ENCODE data around the gene SETD1A.

SETD1A gene

DNA sequence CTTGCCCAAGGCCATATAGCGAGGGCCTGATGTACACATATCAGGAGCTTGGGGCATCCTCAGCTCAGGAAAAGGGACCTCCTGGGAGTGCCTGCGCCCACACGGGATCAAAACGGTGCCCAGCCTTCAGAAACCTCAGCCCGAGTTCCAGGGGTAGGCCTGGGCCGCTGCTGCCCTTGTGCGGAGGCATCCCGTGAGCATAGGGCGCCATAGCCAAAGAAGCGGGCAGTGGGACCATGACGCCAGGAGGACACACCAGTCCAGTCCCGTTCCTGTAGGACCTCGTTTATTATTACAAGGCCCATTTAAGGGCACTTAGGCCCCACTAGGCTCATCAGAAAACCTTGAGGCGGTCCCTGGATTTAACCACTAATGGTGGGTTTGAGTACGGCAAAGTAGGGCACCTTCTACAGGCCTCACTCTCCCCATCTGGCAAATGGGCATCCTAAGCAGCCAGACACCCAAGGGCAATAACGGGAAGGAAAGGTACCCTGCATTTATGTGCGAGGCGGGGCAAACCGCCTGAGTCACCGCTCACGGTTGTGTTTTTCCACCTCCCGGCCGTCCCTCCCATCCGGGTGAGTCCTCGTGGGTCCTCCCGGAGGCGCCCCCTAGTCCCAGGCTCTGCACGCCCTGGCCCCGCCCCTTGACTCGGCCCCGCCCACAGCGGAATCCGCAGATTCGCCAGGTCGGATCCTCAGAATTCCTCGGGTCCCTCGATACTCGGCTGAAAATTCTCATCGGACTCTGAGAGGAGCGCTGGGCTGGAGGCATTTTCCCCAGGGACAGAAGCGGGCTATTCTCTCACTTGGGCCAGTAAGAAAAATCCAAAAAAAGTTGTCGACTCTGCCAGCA, 726 bp upstream of the SETD1A start:
- DNase-seq = peak; percentile 87

DNA sequence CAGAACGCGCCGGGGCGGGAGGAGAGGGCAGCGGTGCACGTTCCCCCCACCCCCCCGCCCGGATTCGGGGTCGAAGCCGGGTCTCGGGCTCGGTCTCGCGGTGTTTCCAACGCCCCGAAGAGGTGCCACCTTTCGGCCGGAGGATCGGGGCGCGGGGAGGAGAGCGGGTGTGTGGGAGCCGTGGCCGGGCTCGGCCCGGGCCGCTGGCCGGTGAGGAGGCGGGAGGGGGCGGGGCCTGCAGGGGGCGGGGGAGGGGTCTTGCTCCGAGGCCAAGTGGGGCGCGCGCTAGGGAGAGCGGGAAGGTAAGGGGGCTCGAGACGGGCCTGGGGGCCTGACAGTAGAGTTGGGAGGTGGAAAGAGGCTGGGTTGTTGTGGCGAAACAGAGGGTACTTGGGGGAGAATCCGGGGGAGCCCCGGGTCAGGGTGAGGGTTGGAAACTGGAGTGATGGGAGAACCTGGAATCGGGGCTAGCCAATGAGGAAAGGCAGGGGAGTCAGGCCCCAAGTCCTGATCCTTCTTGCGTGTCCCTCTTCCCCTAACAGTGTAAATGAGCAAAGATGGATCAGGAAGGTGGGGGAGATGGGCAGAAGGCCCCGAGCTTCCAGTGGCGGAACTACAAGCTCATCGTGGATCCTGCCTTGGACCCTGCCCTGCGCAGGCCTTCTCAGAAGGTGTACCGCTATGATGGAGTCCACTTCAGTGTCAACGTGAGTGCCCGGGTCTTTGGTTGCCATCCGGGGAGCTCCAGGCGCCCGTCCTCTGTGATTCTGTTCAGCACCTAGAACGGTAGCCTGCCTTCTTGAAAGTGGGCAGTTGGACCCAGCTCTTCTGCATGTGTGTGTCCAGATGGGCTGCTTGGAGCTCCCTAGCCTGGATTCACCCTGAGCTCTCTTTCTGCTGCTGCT, 873 bp downstream of the SETD1A start:
- DNase-seq = no peak

DNA sequence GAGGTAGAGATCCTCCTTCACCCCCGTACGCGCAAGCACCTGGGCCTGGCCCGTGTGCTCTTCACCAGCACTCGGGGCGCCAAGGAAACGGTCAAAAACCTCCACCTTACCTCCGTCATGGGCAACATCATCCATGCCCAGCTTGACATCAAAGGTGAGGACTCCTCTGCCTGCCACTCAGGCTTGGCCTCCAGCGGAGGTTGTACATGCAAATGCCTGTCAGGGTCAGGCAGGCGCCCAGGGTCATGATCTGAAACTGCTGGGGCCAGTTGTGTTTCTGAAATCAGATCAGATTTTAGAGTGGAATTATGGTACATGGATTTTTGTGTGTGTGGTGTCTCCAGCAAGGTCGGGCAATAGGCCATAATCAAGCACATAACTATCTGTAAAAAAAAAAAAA, 3.8 kb downstream of the SETD1A start:
- no peak for DNase-seq

DNA sequence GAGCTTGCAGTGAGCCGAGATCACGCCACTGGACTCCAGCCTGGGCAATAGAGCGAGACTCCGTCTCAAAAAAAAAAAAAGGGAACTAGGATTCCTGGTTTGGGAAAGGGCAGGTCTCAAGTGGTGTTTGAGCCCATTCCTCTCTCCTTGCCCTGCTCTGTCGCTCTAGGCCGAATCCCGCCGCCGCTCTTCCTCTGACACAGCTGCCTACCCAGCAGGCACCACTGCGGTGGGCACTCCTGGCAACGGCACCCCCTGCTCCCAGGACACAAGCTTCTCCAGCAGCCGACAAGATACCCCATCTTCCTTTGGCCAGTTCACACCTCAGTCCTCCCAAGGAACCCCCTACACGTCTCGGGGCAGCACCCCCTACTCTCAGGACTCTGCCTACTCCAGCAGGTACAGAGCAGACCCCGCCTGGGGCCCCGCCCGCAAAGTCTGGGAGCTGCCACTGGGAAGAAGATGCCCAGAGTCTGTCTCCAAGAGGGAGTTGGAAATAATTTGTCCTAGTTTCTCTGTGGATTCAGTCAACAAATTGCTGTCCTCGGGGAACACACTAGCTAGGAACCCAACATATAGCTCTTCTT, 6.5 kb downstream of the SETD1A start:
- DNase-seq = no peak

DNA sequence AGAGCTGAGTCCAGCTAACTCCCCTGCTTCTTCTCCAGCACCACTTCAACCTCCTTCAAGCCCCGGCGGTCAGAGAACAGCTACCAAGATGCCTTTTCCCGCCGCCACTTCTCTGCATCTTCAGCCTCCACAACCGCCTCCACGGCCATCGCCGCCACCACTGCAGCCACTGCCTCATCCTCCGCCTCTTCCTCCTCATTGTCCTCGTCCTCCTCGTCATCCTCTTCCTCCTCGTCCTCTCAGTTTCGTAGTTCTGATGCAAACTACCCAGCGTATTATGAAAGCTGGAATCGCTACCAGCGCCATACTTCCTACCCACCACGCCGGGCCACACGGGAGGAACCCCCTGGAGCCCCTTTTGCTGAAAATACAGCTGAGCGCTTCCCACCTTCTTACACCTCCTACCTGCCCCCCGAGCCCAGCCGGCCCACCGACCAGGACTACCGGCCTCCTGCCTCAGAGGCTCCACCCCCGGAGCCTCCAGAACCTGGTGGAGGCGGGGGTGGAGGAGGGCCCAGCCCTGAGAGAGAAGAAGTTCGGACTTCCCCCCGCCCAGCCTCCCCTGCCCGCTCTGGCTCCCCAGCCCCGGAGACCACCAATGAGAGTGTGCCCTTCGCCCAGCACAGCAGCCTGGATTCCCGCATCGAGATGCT, 7.1 kb downstream of the SETD1A start:
- DNase-seq = no peak

DNA sequence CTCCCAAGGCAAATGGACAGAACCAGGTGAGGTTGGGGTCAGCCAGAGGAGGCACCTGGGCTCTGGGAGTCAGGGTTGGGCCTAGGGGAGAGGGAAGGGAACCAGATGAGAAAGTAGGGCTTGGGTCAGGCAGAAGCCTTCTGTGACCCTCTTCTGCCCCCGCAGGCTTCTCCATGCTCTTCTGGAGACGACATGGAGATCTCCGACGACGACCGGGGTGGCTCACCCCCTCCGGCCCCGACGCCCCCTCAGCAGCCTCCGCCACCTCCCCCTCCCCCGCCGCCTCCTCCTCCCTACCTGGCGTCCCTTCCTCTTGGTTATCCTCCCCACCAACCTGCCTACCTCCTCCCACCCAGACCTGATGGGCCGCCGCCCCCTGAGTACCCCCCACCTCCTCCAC, 7.9 kb downstream of the SETD1A start:
- DNase-seq = no peak

DNA sequence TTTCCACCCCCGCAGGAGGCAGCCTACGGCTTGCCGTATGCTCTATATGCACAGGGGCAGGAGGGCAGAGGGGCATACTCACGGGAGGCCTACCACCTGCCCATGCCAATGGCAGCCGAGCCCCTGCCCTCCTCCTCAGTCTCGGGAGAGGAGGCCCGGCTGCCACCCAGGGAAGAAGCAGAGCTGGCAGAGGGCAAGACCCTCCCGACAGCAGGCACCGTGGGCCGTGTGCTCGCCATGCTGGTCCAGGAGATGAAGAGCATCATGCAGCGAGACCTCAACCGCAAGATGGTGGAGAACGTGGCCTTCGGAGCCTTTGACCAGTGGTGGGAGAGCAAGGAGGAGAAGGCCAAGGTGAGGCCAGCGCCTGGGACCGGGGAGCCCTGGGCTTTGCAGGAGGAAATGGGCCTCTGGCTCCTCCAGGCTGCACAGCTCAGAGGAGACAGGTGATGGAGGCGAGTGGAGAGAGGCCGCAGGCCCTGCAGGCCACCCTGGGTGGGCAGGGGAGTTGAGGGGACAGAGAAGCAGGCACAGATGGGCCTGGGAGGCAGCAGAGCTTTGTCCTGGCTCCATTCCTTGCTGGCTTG, 8.6 kb downstream of the SETD1A start:
- DNase-seq = no peak

DNA sequence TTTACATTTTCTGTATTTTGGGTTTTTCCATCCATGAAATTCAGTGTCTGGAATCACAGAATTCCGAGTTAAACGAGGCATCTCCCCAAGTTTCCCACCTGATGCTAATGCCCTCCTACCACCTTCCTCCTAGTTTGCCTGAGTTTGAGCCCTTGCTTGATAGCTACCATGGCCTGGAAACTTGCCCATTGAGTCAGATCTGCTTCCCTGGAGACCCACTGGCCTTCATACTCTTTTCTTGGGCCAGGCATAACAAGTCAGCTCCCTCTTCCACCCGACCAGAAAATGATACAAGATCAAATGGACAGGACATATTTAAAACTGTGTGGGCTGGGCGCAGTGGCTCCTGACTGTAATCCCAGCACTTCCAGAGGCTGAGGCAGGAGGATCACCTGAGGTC, 10.2 kb downstream of the SETD1A start:
- no peak for DNase-seq

DNA sequence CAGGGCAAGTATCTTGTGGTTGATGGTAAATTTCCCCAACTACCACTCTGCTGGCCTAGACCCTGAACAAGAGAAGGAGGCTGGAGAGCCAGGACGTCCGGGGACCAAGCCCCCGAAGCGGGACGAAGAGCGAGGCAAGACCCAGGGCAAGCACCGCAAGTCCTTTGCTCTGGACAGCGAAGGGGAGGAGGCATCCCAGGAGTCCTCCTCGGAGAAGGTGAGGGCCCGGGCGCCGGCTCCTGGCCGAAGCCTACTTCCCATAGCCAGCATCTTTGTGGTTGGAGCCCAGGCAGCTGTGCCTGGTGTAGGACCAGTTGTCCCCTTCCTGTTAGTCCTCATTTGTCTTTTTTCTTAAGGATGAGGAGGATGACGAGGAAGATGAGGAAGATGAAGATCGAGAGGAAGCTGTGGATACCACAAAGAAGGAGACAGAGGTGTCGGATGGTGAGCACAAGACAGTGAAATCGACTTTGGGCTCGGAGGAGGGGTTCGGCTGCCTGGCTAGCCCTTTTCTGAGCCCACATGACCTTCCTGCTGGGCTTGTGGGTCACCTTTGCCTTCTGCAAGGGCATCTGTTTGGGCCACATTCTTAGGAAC, 11.8 kb downstream of the SETD1A start:
- DNase-seq = no peak

DNA sequence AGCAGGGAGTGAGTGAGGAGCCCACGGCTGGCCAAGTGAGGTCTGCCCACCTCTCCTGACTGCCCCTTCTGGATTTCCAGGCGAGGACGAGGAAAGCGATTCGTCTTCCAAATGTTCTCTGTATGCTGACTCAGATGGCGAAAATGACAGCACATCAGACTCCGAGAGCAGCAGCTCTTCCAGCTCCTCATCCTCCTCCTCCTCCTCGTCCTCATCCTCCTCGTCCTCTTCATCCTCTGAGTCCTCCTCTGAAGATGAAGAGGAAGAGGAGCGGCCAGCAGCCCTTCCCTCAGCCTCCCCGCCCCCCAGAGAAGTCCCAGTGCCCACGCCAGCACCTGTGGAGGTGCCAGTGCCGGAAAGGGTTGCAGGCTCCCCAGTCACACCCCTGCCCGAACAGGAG, 13.7 kb downstream of the SETD1A start:
- DNase-seq = no peak

DNA sequence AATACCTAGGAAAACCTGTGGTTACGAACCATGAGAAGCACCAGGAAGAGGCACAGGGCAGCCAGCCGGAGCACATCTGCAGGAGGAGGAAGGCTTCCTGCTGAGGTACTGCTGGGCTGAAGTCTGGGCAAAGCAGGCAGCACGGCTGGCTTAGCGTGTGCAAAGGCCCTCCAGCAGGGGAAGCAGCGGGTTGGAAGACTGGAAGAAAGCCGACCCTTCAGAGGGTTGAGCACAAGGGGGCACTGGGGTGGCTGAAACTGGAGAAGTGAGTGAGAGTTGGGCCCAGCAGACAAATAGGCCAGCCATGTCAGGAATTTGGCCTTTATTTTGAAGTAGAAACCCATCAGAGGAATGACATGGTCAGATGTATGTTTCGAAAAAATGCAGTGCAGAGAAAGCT, 15.3 kb downstream of the SETD1A start:
- no peak for DNase-seq

DNA sequence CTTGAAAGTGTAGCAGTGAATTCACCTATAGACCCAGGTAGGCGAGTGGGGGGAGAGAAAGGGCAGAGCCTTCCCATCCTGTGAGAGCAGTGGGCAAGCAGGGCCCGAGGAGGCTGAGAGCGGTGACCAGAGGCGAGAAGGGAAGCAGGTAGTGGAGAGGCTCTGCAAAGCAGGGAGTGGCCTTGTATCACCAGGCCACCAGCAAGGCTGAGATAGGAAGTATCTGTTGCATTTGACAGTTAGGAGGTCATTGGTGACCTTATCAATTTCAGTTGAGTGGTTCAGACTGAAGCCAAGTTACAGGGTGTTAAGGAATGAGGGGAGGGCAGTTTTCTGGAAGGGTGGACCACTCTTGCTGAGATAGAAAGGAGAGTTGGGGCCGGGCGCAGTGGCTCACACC, 16.8 kb downstream of the SETD1A start:
- DNase-seq = no peak

DNA sequence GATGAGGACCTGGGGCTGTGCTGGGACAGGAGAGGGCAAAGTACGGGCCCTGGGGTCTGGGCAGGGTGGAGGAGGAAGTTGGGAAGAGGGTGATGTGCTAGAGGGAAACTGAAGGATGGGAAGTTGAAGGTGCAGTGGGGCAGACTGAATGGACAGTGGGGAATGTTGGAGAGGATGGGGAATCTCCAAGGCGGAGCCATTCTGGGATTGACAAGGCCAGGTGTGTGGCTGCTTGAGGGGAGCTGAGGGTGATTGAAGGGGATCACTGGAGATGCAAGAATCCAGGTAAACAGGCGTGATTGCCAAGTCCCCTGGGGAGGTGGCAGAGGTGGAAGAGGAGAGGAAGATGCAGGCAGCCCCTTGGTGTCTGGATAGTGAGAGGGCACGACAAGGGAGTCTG, 18.9 kb downstream of the SETD1A start:
- DNase-seq = no peak

DNA sequence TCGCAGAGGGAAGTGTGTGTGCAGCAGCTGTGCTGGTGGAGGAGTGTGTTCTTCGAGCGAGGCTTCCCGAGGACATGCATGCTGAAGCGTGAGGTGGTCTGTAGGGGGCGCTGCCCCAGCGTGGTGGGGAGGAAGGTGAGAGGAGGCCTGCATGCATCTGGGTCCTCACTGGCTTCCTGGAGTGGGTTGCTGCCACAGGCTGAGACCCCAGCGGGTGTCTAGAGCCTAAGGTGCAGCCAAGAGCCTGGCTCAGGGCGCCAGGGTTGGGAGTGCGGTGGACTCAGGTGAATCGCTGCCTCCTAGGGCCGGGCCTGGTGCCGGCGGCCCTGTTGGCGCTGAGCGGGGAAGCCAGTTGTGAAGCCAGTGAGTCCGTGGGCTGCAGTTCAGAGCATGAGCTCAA, 19.9 kb downstream of the SETD1A start:
- DNase-seq = no peak

DNA sequence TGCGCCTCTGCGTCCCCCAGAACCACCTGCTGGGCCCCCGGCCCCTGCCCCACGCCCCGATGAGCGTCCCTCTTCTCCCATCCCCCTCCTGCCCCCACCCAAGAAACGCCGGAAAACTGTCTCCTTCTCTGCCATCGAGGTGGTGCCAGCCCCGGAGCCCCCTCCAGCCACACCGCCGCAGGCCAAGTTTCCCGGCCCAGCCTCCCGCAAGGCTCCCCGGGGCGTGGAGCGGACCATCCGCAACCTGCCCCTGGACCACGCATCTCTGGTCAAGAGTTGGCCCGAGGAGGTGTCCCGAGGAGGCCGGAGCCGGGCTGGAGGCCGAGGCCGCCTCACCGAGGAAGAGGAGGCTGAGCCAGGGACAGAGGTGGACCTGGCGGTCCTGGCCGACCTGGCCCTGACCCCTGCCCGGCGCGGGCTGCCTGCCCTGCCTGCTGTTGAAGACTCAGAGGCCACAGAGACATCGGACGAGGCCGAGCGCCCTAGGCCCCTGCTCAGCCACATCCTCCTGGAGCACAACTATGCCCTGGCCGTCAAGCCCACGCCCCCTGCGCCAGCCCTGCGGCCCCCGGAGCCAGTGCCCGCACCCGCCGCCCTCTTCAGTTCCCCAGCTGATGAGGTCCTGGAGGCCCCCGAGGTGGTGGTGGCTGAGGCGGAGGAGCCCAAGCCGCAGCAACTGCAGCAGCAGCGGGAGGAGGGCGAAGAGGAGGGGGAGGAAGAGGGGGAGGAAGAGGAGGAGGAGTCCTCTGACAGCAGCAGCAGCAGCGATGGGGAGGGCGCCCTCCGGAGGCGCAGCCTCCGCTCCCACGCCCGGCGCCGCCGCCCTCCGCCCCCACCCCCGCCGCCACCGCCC, 21.8 kb downstream of the SETD1A start:
- no peak for DNase-seq

DNA sequence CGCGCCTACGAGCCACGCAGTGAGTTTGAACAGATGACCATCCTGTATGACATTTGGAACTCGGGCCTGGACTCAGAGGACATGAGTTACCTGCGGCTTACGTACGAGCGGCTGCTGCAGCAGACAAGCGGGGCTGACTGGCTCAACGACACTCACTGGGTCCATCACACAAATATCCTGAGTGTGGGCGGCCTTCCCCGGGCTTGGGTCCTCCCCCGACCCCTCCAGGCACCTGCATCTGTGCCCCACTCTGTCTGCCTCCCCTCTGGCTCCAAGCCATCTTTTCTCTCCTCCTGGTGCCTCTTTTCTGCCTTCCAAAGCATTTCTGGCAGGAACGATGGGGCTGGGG, 22.4 kb downstream of the SETD1A start:
- DNase-seq = no peak

DNA sequence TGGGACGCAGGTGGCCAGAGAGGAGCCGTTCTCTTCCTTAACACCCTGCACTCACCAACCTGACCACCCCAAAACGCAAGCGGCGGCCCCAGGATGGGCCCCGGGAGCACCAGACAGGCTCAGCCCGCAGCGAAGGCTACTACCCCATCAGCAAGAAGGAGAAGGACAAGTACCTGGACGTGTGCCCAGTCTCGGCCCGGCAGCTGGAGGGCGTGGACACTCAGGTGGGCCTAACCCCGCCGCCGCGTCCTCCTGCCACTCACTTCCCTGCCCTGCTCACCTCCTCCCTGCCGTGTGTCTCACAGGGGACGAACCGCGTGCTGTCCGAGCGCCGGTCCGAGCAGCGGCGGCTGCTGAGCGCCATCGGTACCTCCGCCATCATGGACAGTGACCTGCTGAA, 22.9 kb downstream of the SETD1A start:
- DNase-seq = no peak

DNA sequence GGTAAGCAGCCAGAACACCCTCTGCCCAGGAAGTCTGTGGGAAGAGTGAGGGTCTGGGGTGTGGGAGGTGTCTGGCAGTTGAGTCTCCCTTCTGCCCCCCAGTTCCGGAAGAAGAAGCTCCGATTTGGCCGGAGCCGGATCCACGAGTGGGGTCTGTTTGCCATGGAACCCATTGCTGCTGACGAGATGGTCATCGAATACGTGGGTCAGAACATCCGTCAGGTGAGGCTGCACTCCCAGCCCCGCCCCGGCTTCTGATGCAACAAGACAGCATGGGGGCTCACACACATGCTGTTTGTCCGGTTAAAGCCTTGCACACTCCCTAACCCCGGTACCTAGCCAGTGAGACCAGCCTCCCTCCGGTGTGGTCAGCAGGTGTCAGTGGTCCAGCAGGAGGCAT, 23.4 kb downstream of the SETD1A start:
- no peak for DNase-seq

DNA sequence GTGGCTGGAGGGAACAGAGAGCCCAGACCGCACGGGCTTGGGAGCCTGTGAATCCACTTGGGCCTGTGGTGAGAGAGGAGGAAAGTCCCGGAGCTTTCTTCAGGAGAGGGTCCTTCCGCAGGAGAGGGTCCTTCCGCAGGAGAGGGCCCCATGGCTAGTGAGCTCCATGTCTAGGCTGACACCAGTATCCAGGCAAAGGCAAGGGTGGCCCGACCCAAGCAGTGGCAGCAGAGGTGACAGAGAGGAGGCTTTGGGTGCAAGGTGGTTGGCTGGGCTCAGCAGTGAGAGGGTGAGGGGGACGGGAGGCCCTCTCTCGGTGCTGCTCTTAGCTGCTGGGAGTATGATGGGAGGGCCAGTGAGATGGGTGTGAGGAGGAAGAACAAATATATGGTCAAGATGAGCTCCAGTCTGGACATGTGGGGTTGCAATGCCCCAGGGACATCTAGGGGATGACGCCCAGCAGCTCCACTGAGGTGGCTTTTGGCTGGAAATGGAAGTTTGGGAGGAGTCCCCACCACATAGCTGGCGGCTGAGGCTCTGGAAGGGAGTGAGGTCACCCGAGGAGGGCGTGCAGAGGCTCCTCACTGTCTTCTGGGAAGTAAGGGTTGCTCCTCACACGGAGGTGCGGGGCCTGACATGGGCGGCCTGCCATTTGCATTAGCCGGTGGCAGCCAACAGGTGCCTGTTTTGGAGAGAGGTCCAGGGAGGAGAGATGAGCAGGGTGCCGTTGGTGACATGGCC, 25.2 kb downstream of the SETD1A start:
- no peak for DNase-seq

DNA sequence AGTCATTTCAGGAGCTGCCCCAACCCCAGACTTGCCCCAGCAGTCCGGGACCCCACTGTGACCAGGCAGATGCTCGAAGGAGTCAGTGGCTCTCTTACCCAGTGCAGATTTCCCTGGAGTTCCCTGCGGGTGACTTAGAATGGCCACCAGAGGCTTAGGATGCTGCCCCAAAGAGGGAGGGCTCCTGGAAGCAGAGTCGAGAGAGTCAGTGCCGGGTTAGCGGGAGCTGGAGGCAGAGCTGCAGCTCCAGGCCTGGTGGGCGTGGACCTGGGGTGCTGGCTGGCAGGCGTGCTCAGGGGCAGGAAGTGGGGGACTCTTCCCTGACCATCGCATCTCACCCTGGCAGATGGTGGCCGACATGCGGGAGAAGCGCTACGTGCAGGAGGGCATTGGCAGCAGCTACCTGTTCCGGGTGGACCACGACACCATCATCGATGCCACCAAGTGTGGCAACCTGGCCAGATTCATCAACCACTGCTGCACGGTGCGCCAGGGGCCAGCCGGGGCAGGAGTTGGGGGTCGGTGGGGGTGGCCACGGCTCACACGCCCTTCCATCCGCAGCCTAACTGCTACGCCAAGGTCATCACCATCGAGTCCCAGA, 25.8 kb downstream of the SETD1A start:
- no peak for DNase-seq

All from CD4-positive, alpha-beta T cell treated with Interleukin-12 subunit alpha and Interleukin-12 subunit beta, for 1 hour (primary cell).